Central memory CD8-positive, alpha-beta T cell (primary cell): ENCODE data around the gene MRPL32.

ENCODE experiments used
- ATAC-seq: fragments of 150-1000 bp; cut with Tn5 transposase; replicated peaks from 2 replicates; pipeline ENCODE4 v1.10.0; 2022; ENCODE audit warnings: mild to moderate bottlenecking, moderate FRiP score, moderate number of reproducible peaks; ENCODE audit not compliant: poor library complexity, severe bottlenecking; ENCODE audit errors: extremely low read depth
- DNase-seq, 2 donors: peaks; one replicate each; pipeline ENCODE4 v3.0.0; 2021; ENCODE audit warnings: low spot score in 2 of 2
- H3K27ac Mint-ChIP-seq: one replicate; pipeline ENCODE4 v1.8.0; 2022; ENCODE audit warnings: low read depth, mild to moderate bottlenecking, moderate library complexity, mixed read lengths
- H3K27me3 Mint-ChIP-seq: one replicate; pipeline ENCODE4 v1.8.0; 2022; ENCODE audit warnings: mixed read lengths
- H3K36me3 Mint-ChIP-seq: one replicate; pipeline ENCODE4 v1.8.0; 2022; ENCODE audit warnings: mild to moderate bottlenecking, moderate library complexity, mixed read lengths; ENCODE audit not compliant: insufficient read depth
- H3K4me1 Mint-ChIP-seq: one replicate; pipeline ENCODE4 v1.8.0; 2022; ENCODE audit warnings: mixed read lengths
- H3K4me3 Mint-ChIP-seq: one replicate; pipeline ENCODE4 v1.8.0; 2022; ENCODE audit warnings: mild to moderate bottlenecking, moderate library complexity, mixed read lengths
- H3K9me3 Mint-ChIP-seq: one replicate; pipeline ENCODE4 v1.8.0; 2022; ENCODE audit warnings: mixed read lengths

MRPL32 gene

DNA sequence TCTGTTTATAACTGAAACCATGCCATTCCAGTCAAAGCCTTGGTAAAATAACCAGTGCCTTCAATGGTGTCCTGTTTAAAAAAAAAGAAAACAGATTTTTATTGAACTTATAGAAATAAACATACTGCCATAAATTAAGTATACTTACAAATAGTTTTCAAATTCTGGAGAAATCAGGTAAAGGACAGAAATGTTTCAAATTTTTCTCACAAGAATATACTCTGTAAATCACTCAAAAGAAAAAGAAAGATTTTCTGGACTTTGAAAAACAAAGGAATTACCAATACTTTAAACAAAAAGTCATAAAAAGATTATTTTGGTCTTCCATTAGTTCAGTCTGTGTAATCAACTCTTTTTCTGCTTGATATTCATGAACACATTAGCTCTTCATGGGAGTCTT, 23.9 kb downstream of the MRPL32 start:
- H3K4me1 Mint-ChIP-seq = no peaks in the 10 kb centered on the region
- H3K27ac Mint-ChIP-seq = no peak overlapping the region
- no peak for DNase-seq
- H3K9me3 Mint-ChIP-seq = no peaks in the 10 kb centered on the region
- H3K36me3 Mint-ChIP-seq = peaks cover 2% of the 10 kb centered on the region
- no peak overlapping the region for H3K4me3 Mint-ChIP-seq
- ATAC-seq = no peak
- H3K27me3 Mint-ChIP-seq = peaks cover 27% of the 10 kb centered on the region

GRCh38 chr7:42959549-42959948, 27.4 kb downstream of the MRPL32 start:
- no peak for ATAC-seq
- H3K9me3 Mint-ChIP-seq = no peaks in the 10 kb centered on the region
- peaks cover 42% of the 10 kb centered on the region for H3K27me3 Mint-ChIP-seq
- no peaks in the 10 kb centered on the region for H3K36me3 Mint-ChIP-seq
- H3K27ac Mint-ChIP-seq = no peak overlapping the region
- no peaks in the 10 kb centered on the region for H3K4me1 Mint-ChIP-seq
- no peak overlapping the region for H3K4me3 Mint-ChIP-seq
- no peak for DNase-seq

DNA sequence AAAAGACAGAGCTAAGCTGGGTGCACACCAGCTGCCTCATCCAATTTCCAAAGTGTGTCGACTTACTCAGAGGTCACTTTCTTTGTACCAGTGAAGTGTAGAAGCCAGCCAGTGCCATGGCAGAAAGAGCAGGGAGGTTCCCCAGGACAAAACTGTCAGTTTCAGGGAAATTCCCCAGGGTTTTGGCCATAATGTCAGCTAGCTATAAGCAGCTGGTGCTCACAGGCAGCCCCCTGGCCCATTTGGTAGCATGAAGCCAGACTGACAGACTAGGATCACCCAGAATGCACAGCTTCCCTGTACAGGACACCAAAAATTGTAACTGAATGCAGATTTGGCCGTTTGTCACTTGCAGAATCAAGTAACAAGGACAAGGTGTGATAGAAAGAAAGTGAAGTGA, 28.6 kb downstream of the MRPL32 start:
- H3K36me3 Mint-ChIP-seq = no peaks in the 10 kb centered on the region
- H3K9me3 Mint-ChIP-seq = no peaks in the 10 kb centered on the region
- ATAC-seq (no peak), DNase-seq (no peak)
- H3K4me3 Mint-ChIP-seq = no peak overlapping the region
- no peak overlapping the region for H3K27ac Mint-ChIP-seq
- no peaks in the 10 kb centered on the region for H3K4me1 Mint-ChIP-seq
- peaks cover 54% of the 10 kb centered on the region for H3K27me3 Mint-ChIP-seq

DNA sequence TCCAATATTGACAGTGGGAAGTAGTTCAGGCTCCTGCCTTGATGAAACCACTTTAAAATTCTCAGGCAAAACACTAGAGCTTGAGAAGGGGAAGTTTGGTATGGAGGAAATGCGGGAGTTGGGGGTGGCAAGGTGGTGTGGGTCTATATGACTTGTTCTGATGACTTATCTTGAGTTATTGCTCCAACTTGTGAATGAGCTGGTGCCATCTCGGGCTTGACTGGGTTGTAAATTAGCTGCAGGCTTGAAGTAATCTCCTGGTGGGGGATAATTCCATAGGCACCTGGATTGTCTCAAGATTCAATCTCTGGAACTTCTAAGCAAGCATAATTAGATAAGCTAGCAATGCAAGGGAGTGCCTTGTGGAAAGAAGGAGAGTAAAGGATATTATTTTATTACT, 29.0 kb downstream of the MRPL32 start:
- no peak for DNase-seq
- Mint-ChIP-seq H3K36me3 (no peaks in the 10 kb centered on the region), H3K27ac (no peak overlapping the region), H3K4me1 (no peaks in the 10 kb centered on the region), H3K9me3 (no peaks in the 10 kb centered on the region), H3K27me3 (peaks cover 58% of the 10 kb centered on the region), H3K4me3 (no peak overlapping the region)
- ATAC-seq = no peak

GRCh38 chr7:42964293-42964692, 32.1 kb downstream of the MRPL32 start:
- ATAC-seq (no peak), DNase-seq (no peak)
- Mint-ChIP-seq H3K4me1 (no peaks in the 10 kb centered on the region), H3K4me3 (no peak overlapping the region), H3K27ac (no peak overlapping the region), H3K27me3 (peaks cover 72% of the 10 kb centered on the region), H3K9me3 (no peaks in the 10 kb centered on the region), H3K36me3 (peaks cover 2% of the 10 kb centered on the region)

DNA sequence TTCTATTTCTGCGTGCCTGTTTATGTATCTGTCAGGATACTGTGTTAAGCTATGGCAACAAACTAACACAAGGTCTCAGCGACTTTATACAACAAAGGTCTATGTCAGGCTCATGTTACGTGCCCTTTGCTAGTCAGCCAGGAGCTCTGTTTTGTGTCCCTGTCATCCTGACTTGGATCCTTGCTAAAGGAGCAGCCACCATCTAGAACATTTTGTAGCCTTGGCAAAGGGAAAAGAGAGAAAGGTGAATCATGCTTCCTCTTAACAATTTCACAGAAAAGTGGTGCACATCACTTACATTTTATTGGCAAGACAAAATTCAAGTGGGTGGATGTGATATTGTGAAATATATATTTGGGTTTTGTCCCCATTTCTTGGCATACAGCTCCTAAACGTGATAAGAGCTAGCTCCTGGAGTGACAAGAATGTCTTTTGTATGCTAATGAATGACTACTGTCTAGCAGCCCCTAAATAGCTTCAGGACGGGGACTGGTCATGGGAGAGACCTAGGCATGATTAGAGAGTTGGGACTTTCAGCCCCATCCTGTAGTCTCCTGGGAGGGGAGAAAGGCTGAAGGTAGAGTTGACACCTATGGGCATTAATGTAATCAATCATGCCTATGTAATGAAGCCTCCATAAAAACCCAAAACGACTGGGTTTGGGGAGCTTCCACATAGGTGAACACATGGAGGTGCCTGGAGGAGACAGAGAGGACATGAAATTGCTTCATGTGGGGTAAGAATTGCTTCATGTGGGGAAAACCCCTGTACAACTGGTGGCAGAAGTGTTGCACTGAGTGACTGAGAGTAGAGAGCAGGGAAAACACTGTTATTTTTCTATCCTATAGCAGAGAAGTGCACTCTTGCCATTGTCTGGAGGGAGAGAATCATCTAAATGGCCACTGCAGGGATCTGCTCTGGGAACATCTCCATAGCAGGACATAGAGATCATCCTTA, 33.0 kb downstream of the MRPL32 start:
- ATAC-seq = no peak

DNA sequence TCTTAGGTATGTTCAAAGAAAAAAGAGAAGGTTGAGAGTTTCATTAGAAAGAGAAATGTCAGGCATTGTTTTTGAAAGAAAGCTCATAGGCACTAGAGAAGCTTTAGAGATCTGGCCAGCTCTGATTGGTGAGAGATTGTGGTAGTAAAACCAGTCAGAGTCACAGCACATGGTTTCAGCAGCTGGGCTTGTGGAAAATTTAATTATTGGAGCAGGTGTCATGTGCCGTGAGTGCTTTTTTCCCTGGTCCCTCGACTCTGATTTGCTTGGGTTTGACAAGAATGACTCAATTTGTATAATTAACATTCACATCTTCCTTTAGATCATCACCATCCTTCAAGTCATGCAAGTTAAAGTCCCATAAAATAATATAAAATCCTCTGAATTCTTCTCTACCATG, 35.2 kb downstream of the MRPL32 start:
- H3K36me3 Mint-ChIP-seq = peaks cover 2% of the 10 kb centered on the region
- no peak for ATAC-seq
- no peaks in the 10 kb centered on the region for H3K4me1 Mint-ChIP-seq
- DNase-seq = no peak
- no peak overlapping the region for H3K27ac Mint-ChIP-seq
- no peak overlapping the region for H3K4me3 Mint-ChIP-seq
- no peaks in the 10 kb centered on the region for H3K9me3 Mint-ChIP-seq
- H3K27me3 Mint-ChIP-seq = peaks cover 49% of the 10 kb centered on the region

More for the DNA sequence above, 33.0 kb downstream of the MRPL32 start:
- peaks cover 2% of the 10 kb centered on the region for H3K36me3 Mint-ChIP-seq
- H3K9me3 Mint-ChIP-seq = no peaks in the 10 kb centered on the region
- peaks cover 64% of the 10 kb centered on the region for H3K27me3 Mint-ChIP-seq
- H3K4me1 Mint-ChIP-seq = no peaks in the 10 kb centered on the region
- H3K4me3 Mint-ChIP-seq = no peak overlapping the region
- no peak for DNase-seq
- H3K27ac Mint-ChIP-seq = no peak overlapping the region

DNA sequence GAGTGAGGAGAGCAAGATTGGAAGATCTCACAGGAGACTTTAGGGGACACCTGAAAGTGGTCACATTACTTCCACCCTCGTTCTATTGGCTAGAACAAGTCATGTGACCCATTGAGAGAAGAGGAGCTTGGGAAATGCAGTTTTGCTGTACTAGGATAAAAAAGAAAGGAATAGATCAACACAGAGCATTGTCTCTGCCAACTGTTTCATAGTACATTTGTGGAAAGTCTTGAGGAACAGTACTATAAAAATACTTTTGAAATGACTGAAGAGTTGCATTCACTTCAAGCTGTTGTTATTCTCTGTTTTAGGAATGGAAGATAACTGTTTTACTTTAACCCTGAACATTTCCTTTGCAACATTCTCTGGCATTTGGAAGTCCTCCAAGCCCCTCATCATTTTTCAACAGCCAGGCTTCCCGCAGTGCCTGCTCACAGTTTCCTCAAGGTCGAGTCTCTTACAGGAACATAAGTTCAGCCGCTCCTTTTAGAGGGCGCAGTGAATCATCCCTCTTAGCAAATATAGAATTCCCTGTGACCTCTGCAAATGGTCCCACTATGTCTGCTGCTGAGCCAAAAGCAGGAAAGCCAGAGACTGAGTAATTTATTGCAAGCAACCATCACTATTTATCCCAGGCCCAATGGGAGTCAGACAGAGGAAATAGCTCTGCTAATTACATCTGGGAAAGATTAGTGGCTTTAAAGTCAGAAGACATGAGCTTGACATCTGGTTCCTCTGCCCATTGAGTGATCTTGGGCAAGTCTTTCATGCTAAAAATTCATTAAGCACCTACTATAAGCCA, 40.7 kb downstream of the MRPL32 start:
- no peak overlapping the region for H3K4me3 Mint-ChIP-seq
- no peaks in the 10 kb centered on the region for H3K4me1 Mint-ChIP-seq
- DNase-seq = no peak
- ATAC-seq = no peak
- peaks cover 33% of the 10 kb centered on the region for H3K27me3 Mint-ChIP-seq
- peaks cover 2% of the 10 kb centered on the region for H3K36me3 Mint-ChIP-seq
- H3K9me3 Mint-ChIP-seq = no peaks in the 10 kb centered on the region
- H3K27ac Mint-ChIP-seq = no peak overlapping the region

DNA sequence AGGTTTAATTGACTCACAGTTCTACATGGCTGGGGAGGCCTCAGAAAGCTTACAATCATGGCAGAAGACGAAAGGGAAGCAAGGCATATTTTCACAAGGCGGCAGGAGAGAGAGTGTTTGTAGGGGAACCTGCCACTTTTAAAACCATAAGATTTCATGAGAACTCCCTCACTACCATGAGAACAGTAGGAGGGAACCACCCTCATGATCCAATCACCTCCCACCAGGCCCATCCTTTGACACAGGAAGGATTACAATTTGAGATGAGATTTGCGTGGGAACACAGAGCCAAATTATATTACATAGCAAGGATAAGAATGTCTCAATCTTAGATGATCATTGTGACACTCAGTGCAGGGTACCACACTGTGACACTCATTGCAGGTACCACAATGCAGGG, 44.2 kb downstream of the MRPL32 start:
- DNase-seq (no peak), ATAC-seq (no peak)
- H3K4me1 Mint-ChIP-seq = no peaks in the 10 kb centered on the region
- no peak overlapping the region for H3K4me3 Mint-ChIP-seq
- peaks cover 43% of the 10 kb centered on the region for H3K27me3 Mint-ChIP-seq
- no peaks in the 10 kb centered on the region for H3K9me3 Mint-ChIP-seq
- no peaks in the 10 kb centered on the region for H3K36me3 Mint-ChIP-seq
- no peak overlapping the region for H3K27ac Mint-ChIP-seq

DNA sequence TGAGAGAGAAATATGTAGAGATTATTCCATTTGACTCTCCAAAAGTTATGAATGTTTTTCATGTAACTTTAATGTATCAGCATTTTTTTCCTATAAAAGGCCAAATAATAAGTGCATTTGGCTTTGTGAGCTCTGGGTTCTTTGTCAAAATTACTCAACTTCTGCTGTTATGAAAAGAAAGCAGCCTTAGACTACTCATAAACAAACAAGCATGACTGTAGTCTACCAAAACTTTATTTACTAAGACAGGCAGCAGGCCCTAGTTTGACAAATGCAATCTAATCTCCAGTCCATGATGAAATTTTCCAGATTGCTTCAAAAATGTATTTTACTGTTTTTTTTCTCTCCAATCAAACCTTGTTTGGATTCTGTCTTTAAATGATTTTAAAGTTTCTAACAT, 46.3 kb downstream of the MRPL32 start:
- no peak for ATAC-seq
- Mint-ChIP-seq H3K36me3 (no peaks in the 10 kb centered on the region), H3K4me3 (no peak overlapping the region), H3K27ac (no peak overlapping the region), H3K9me3 (no peaks in the 10 kb centered on the region), H3K4me1 (no peaks in the 10 kb centered on the region), H3K27me3 (peaks cover 43% of the 10 kb centered on the region)
- DNase-seq = no peak

DNA sequence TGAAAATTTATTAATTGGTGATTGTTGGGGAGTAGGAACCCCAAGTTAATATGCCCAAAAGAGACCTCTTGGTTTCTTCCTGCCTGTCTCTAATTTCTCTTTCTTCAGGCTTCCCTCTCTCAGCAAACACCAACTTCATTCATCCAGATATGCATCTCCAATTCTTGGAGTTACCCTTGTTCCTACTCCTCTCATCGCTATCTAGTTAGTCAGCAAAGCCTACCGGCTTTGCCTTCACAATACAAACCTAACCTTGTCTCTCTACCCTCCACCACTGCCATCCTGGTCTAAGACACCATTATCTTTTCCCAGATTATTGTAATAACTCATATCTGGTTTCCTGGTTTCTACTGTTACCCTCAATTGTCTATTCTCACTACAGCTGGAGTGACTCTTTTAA, 47.9 kb downstream of the MRPL32 start:
- Mint-ChIP-seq H3K36me3 (no peaks in the 10 kb centered on the region), H3K4me1 (no peaks in the 10 kb centered on the region), H3K4me3 (no peak overlapping the region), H3K9me3 (peaks cover 5% of the 10 kb centered on the region), H3K27me3 (peaks cover 34% of the 10 kb centered on the region), H3K27ac (no peak overlapping the region)
- ATAC-seq (no peak), DNase-seq (no peak)

GRCh38 chr7:42980514-42980913, 48.3 kb downstream of the MRPL32 start:
- H3K27me3 Mint-ChIP-seq = peaks cover 30% of the 10 kb centered on the region
- no peak overlapping the region for H3K27ac Mint-ChIP-seq
- peaks cover 5% of the 10 kb centered on the region for H3K9me3 Mint-ChIP-seq
- H3K4me3 Mint-ChIP-seq = no peak overlapping the region
- ATAC-seq (no peak), DNase-seq (no peak)
- no peaks in the 10 kb centered on the region for H3K36me3 Mint-ChIP-seq
- H3K4me1 Mint-ChIP-seq = no peaks in the 10 kb centered on the region

- Mint-ChIP-seq H3K36me3 (no peaks in the 10 kb centered on the region), H3K4me1 (no peaks in the 10 kb centered on the region), H3K27me3 (peaks cover 36% of the 10 kb centered on the region), H3K27ac (no peak overlapping the region), H3K4me3 (no peak overlapping the region), H3K9me3 (peaks cover 5% of the 10 kb centered on the region)
- DNase-seq (no peak), ATAC-seq (no peak)
These were observed 49.4 kb downstream of the MRPL32 start for GRCh38 chr7:42981601-42982000.
